AG08396 (cell line): Measurements from ENCODE around the gene GPR85.
"Not testable (repeated sequence)": the region's sequence is repeated elsewhere in the genome, so short reads cannot be mapped to it uniquely, and the experiment has no call there.

Source experiments
- DNase-seq: peaks from one replicate; pipeline ENCODE4 v3.0.0; 2012; ENCODE audit warnings: low spot score, mixed read lengths

GPR85 gene, protein sequence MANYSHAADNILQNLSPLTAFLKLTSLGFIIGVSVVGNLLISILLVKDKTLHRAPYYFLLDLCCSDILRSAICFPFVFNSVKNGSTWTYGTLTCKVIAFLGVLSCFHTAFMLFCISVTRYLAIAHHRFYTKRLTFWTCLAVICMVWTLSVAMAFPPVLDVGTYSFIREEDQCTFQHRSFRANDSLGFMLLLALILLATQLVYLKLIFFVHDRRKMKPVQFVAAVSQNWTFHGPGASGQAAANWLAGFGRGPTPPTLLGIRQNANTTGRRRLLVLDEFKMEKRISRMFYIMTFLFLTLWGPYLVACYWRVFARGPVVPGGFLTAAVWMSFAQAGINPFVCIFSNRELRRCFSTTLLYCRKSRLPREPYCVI

DNA sequence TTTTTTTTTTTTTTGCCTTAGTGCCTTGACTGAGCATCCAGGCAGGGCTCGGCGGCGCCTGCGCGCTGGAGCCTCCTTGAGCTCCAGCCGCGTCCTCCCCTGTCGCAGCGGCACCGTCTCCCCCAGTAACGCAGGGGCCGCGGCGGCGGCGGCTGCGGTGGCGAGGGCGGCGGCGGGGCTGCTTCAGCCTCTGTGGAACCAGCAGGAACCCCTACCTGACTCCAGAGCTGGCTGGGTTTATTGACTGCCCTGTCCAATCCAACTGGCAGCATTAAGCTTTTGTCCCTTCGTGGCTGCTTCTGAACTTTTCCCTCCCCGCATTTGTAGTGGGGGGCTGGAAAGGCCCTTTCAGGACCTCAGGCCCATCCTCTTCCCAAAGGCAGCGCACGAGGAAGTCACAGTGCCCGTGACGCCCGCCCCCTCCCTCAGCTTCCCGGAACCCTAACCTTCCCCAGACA lies at the start of gene GPR85:
GPR85 (minus strand) TSS at position 397 of the 458 bp plus-strand sequence. CDS start 2,106 bp downstream, outside the sequence.
- peak; percentile 89 for DNase-seq

DNA sequence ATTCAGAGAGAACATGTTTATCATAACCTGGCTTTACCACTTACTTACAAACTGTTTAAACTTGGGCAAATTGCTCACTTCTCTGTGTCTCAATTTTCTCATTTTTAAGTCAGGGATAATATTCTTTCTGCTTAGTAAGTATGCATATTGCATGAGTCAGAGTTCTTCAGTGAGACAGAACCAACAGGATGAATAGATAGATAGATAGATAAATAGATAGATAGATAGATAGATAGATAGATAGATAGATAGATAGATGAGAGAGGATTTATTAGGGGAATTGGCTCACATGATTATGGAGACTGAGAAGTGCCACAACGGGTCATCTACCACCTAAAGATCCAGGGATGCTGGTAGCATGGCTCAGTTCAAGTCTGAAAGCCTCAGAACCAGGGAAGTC lies 47.4 kb upstream of the GPR85 start:
- no peak for DNase-seq

DNA sequence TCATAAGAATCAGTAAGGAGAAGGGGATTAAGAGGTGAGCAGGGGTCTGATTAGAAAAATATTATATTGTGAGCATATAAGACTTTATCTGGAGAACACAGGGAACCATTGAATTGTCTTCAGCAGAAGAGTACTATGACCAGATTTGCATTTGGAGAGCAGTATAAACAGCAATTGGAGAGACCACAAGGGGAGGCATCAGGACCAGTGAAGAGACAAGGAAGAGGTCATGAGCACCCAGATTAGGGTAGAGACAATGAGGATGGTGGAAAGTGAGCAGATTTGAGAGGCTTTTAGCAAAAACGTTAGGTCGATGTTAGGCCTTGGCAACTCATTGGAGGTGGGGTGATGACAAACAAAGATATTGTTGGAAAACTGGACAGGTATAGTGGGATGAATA lies 44.7 kb upstream of the GPR85 start:
- no peak for DNase-seq

DNA sequence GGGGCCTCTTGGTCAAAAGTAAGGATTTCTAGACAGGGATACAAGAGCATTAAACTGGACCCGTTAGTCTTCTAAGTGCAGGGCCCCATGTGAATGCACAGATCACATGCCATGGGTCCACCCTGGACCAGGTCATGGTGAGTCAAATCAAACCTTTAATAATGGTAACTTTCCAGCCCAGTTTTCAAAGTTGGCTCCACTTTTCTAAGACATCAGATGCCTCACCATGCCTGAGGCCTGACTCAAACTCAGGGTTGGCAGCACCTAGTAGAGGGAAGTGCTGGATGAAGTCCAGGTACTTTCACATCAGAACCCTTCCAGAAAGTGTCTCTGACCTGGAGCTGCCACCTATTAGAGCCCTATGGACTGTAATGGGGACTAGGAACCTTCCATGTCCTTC lies 41.4 kb upstream of the GPR85 start:
- DNase-seq: peak; percentile 12

DNA sequence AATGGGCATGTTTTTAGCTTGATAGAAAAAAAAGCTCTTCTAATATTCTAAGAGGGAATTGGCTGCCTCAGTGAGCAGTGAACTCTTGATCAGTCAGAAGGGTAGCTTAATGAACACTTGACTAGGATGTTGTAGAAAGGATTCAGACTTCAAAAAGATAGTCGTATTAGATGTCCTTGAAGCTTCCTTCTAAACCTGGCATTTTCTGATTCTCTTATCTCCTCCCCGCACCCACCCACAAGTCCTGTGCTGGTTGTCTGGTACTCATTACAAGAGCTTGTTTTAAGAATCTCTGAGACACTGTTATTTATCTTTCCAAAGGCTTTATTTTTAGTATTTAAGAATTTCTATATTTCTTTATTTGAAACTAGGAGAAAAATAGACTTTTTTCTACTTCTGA lies 39.1 kb upstream of the GPR85 start:
- no peak for DNase-seq

DNA sequence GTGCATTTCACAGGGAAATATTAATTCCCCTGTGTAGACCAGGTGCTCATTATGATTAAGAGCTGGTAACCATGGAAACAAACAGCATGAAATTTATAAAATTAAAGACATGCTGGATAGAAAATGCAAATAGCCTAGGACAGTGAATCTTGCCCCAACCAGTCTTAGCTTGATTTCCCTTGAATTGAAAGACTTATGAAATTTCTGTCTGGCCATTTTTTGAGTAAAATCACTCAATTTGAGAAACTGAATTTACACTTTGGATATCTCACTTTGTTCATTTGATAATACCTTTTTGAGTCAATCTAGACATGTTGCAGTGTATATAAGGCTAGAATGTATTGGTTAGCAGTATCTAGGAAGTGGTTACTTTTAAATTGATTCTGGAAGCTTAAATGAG lies 36.1 kb upstream of the GPR85 start:
- DNase-seq: no peak

DNA sequence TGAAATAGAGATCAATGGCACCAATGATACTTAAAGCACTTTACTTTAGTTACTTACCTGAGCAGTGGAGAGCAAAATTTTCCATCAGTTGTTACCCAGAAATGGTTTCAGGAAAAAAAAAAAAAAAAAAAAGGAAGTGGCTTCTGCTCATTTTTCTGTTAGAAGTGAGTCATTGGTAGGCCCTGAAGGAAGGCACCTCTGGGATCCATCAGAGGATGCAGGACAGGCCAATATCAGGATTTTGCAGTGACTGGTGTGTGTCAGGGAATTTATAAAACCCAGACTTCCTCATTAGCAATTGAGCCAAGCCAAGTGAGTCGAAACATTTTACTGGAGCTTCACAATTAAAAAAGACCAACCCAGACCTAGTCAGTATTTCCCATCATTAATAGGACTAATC lies 34.0 kb upstream of the GPR85 start:
- DNase-seq: no peak

DNA sequence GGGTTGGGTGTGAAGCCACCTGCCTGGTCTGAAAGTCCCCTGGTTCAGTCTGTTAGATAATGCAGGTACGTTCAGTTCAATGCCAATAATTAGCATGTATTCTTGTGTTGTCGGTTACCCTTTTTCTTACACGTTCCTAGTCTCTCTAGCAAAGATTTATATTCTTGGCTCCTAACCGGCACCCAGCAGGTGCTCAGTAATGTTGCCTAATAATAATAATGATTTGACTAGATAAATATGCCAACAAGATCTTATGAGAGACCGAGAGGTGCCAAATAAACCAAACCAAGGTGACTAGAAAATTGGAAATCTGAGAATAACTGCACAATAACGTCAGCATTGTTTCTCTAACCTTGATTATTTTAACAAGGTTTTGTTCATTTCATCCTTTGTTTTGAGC lies 32.8 kb upstream of the GPR85 start:
- no peak for DNase-seq

DNA sequence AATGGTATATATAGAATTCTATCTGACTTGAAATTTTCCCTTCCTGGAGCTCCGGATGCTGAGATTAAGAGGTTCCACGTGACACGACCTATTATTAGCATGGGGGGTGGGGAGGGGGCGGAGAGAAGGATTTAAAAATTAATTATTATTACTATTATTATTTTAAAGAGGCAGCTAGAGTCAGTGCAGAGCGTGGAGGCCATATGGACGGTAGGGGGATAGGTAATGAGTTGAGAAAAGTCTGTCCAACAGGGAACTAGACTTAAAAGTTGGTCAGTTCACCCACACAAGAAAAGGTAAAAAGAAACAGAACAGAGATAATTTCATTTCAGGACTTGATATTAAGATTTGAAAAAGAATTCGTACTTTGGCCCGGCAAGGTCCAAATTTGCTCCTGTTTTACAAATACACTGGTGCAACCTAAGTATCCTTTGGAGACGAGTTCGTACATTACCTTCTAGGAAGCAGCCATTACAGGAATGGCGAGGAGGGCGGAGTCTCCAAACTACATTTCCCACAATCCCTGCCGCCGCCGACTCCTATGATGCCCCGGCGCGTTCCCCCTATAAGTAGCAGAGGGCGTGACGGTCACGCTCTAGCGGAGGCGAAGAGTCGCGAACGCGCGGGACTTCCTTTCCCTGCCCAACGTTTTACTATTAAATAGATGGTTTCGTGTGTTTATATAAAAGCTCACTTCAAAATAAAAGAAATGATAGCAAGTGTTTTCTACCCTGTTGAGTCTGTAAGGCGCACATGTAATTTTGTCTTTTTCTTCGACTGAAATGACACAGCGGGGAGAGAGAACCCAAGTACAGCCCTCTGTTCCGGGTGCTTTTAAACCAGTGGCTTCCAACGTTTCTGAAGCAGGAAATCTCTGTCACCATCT lies 31.7 kb upstream of the GPR85 start, which contains the start of gene SMIM30:
SMIM30 (minus strand) TSS at position 481 of the 886 bp plus-strand sequence. CDS start 976 bp downstream, outside the sequence.
- DNase-seq: peak; percentile 91

DNA sequence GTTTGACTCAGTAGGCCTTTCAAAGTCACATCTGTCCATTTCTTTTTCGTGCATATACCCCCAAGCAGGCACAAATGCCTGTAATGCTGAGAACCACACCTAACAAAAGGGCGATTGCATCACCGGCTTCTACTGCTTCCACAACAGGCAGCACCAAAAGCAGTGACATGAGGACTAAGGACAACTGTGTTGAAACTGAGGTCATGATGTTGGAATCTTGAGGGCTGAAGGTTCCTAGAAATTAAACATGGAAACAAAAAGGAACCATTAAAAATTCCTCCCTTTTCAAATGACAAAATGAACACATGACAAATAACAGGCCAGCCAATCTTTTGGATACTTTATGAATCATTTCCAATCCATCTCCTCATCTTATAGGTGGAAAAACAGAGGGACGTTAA lies 30.7 kb upstream of the GPR85 start:
- DNase-seq: not testable (repeated sequence)

DNA sequence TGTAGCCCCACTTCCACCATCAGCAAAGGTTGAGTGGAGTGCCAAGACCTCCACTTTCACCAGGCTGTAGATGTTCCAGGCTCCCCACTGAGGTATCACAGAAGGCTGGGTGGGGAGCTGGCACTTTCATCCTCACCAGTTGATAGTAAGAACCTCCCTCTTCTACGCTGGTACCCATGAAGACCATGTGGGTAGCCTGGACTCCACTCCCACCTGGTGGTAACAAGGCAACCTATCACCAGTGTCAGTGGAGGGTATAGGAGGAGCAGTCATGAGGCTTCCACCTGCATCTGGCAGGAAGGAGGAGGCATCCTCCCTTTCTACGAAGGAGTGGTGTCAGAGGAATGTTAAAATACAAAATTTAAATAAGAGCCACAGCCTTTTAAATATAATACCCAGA lies 27.3 kb upstream of the GPR85 start:
- DNase-seq: no peak

DNA sequence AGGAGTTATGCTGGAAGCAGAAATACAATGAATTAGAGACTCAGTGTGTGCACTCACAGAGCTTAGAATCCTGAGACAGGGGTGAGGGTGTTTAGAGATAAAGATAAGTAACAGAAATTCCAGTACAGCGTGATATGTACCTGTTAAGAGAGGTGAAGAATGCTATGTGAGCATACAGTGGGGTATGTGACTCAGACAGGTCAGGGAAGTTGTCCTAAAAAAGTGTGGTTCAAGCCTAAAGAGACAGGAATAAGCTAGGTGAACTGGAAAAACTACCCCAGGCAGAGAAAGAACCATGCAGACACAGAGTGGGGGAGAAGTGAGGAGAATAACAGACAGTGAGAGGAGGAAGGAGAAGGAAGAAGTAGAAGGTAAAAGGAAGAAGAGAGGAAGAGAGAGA lies 23.1 kb upstream of the GPR85 start:
- no peak for DNase-seq

DNA sequence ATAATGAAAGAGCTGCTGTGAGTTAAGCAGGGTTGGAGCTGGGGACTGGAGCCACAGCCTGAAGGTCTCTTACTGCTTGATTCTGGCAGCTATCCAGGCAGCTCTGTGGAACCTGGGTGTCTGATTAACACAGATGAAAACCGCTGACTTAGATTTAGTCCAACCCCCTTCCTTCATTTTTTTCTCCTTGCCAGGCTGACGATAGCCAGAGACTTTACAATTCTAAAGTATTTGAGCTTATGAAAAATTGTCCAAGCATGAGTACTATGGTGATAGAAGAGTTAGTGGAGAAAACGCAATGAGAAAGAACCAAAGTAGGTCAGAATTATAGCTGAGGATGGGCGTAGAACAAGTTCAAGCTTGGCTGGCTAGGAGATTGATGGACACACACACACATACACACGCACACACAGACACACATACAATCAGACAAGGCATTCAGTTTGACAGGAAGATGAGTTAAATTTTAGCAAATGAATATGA lies 13.5 kb upstream of the GPR85 start:
- peak; percentile 8 for DNase-seq

DNA sequence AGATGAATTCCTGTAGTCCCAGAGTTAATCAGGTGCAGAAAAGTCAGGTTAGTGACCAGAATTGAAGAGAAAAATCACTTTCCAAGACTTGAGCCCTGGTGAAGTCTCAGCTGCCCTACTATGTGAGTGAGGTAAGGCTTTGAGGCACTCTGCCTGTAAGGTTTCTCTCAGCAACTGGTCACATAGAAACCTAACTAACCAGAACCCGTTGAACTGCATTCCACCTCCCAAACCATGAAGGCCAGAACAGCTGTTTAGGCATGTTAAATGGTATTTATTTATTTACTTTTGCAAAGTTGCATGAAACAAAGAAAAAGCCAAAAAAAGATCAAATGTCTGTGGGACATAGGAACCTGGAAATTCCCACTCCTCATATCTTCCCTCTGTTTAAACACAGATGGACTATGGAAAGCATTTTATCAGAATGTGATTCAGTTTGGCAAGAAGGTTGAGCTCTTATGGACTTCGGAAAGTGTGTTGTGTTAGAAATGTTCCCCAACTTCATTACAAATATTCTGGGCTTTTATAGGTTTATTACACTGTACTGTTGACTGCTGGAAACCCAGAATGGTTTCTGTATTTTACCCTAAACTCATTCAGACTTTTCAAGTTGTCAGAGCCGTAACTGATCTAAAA lies 12.8 kb upstream of the GPR85 start:
- DNase-seq: no peak

DNA sequence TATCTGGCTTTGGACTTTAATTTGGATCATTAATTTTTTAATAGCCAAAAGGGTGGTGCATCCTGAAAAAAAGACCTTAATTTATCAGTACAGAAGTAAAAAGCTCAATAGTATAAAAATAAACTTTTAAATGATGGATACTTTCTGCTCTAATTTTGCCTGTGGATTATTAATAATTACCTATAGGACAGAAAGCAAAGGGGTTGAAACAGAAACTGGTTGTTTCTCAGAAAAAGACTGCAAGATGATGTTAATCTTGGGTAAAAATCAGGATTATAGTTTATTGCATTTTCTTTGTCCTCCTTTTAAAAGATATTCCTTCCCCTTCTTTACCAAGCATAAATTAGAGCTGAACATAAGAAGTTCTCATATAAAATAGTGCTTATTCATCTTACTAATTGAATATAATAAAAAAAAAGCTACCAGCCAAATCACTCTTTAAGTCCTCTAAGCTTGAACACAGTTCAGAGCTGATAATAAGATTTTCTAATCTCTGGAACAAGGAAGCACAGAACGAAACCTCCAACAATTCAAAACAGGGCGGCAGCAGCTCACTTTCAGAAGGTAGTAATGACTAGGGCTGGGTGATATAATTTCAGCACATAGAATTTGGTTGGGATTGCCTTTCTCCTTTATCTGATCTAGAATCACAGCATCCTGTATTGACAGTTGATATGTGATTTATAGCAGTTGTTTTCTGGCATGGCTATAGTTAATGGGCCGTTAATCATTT lies 8.1 kb upstream of the GPR85 start:
- no peak for DNase-seq

DNA sequence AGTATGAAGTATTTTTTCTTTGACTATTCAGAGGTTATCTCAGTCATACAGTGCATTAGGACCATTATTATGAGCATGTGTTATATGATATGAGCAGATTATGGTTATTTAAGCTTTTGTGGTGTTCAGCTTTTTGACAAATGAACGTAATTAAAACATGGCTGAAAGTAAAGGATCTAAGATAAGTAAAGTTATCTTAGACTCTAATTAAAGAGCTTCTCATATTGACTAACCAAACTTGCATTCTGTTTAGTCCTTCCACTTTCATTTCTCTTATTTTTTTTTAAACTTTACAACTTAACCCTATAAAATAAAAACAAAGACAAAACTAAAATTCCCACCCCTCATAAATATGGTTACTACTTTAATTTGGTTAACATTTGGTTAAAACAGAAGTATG lies 6.9 kb upstream of the GPR85 start:
- no peak for DNase-seq

DNA sequence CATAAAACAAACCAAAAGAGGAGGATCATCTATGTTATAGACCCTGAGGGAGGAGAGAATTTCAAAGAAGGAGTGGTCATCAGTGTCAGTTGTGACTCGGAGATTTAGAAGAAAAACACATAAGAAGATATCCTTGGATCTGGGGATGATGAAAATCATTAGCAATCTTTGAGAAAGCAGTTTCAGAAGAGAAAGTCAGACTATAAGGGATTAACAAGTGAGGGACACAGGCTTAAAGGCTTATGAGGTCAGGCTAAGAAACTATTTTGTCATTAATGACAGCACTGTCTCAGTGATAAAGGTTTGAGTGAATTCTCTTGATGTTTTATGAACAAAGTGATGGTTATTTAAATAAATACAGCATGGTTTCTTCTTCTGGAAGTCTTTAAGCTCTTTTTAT lies 6.1 kb upstream of the GPR85 start:
- no peak for DNase-seq

DNA sequence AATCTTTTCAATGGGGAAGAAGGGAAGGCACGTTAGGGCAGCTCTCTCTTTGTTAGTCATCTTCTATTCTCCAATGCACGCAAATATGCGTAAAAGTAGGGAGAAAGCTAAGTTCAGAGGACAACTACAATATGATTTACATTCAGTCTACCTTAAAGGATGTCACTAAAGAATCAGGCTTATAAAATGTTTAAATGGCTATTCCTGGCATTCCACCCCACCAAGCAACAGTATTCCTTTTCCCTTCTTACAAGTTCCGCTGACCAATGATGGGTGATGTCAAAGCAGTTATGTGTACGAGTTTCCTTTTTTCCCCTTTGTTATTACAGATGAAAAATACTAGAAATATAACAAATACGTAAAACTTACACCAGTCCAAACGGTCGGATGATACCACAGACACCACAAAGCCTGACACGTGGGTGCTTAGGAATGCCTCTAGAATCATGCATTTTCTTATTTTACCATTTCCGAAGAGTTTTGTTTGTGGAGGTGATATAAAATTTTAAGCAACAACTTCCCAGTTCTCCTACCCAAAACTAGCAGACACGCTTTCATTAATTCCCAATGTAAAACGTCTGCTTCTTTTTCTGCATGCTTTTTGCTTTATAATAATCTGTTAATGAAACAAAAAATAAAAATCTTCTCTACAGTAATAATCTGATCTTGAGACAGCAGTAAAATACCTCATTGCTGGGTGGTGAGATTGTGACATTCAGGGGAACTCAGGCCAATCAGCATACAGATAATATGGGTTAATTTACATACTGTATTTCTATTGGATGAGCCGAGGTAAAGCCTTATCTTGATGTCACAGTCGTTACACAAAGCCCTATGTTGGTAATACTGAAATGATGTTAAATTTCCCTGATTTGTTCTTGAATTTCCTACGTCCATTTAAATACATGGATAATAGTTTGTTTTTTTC lies 708 bp upstream of the GPR85 start:
- DNase-seq: peak; percentile 80

DNA sequence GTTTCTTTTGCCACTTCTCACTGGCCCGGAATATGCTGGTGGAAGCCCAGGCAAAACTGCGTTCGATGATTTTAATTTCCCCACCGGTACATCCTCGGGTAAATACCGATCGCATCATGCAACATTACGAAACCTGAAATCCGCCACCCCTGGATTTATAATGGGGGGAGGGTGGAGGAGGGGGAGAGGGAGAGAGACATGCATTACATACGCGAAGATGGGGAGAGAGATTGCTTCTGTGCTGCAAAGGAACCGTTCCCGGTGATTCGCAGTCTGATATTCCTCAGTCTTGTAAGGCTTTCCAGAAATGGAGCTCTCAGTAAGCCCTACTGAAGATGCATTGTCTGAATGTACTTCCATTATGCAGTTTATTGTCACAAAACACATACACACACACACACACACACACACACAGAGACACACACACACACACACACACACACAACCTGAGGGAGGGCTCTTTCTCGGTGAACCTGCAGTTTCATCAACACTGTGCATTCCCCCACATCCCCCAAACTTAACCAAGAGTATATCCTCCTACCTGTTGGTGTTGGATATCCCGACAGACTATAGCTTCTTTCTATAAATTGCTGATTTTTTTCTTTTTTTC lies 741 bp downstream of the GPR85 start:
- peak; percentile 5 for DNase-seq
